Hepatocyte (in vitro differentiated cells): Measurements from ENCODE around the gene TRIM3. TPM values are rescaled to one million over a fixed set of nuclear protein-coding genes. Genes with fewer than 3 reads are reported as not detected.

Source experiments
- DNase-seq: peaks from one replicate; pipeline ENCODE4 v3.0.0-alpha.2; 2016; ENCODE audit warnings: low spot score
- H2AFZ ChIP-seq: fragments of 200-600 bp; sonication (generic); 2 replicates; pipeline ENCODE4 v1.6.0; 2016; ENCODE audit warnings: antibody characterized with exemption, mild to moderate bottlenecking
- H3K27ac ChIP-seq: fragments of 200-600 bp; sonication (generic); 2 replicates; pipeline ENCODE4 v1.5.1; 2016; ENCODE audit warnings: mild to moderate bottlenecking
- H3K27me3 ChIP-seq: fragments of 200-600 bp; sonication (generic); 2 replicates; pipeline ENCODE4 v1.6.1; 2016
- H3K36me3 ChIP-seq: fragments of 200-600 bp; sonication (generic); replicated peaks from 2 replicates; pipeline ENCODE4 v1.5.1; 2016; ENCODE audit warnings: low read depth; ENCODE audit not compliant: insufficient read depth
- H3K4me1 ChIP-seq: fragments of 200-600 bp; sonication (generic); 2 replicates; pipeline ENCODE4 v1.5.1; 2016; ENCODE audit warnings: mild to moderate bottlenecking, moderate library complexity; ENCODE audit not compliant: insufficient read depth
- H3K4me2 ChIP-seq: fragments of 200-600 bp; sonication (generic); 2 replicates; pipeline ENCODE4 v1.6.0; 2016
- H3K4me3 ChIP-seq: fragments of 200-600 bp; sonication (generic); 2 replicates; pipeline ENCODE4 v1.5.1; 2016; ENCODE audit warnings: mild to moderate bottlenecking
- H3K79me2 ChIP-seq: fragments of 200-600 bp; sonication (generic); 2 replicates; pipeline ENCODE4 v1.6.0; 2017; ENCODE audit warnings: mild to moderate bottlenecking
- H3K9me2 ChIP-seq: fragments of 200-600 bp; sonication (generic); replicated peaks from 2 replicates; pipeline ENCODE4 v1.6.0; 2017; ENCODE audit warnings: mild to moderate bottlenecking; ENCODE audit not compliant: insufficient read depth
- H3K9me3 ChIP-seq: fragments of 200-600 bp; sonication (generic); 2 replicates; pipeline ENCODE4 v1.5.1; 2016; ENCODE audit warnings: low read depth, mild to moderate bottlenecking
- H4K20me1 ChIP-seq: fragments of 200-600 bp; sonication (generic); 2 replicates; pipeline ENCODE4 v1.6.0; 2016; ENCODE audit warnings: mild to moderate bottlenecking; ENCODE audit not compliant: insufficient read depth, poor library complexity, severe bottlenecking
- EZH2 ChIP-seq: fragments of 200-600 bp; sonication (generic); IDR thresholded peaks from 2 replicates; pipeline ENCODE4 v1.6.1; 2016; ENCODE audit warnings: antibody characterized with exemption, mild to moderate bottlenecking, borderline replicate concordance
- EZH2phosphoT487 ChIP-seq: fragments of 200-600 bp; sonication (generic); IDR thresholded peaks from one replicate; pipeline ENCODE4 v1.6.1; 2018; ENCODE audit warnings: antibody characterized with exemption, mild to moderate bottlenecking, low read depth, moderate library complexity; ENCODE audit not compliant: unreplicated experiment, severe bottlenecking
- WGBS: methylation state at CpG from one replicate; pipeline ENCODE4 v1.1.6; 2016; ENCODE audit warnings: low lambda C conversion rate; ENCODE audit errors: missing lambda C conversion rate; 5-methylcytosine and 5-hydroxymethylcytosine counted together
- polyA plus RNA-seq: library from polyadenylated mRNA; unstranded; fragments of >200 nt; fragmentation: Nextera tagmentation; extraction: Ambion mirVana; gene quantifications from 2 replicates; pipeline ENCODE4 v1.2.1, GENCODE V29; 2016
- total RNA-seq: library from RNA; depleted of rRNA; stranded (reverse); fragments of >200 nt; gene quantifications from 2 replicates; pipeline ENCODE4 v1.2.3, GENCODE V29; 2014
- TF ChIP-seq, protein P1 (sequence below): fragments of 200-600 bp; sonication (generic); IDR thresholded peaks from 2 replicates; pipeline ENCODE4 v1.5.1; 2016; ENCODE audit warnings: antibody characterized with exemption, mild to moderate bottlenecking; ENCODE audit not compliant: poor library complexity

Gene TRIM3
- total and polyA plus RNA-seq, 2 experiments from 2014 or later: 26.2 to 35.5 TPM

DNA sequence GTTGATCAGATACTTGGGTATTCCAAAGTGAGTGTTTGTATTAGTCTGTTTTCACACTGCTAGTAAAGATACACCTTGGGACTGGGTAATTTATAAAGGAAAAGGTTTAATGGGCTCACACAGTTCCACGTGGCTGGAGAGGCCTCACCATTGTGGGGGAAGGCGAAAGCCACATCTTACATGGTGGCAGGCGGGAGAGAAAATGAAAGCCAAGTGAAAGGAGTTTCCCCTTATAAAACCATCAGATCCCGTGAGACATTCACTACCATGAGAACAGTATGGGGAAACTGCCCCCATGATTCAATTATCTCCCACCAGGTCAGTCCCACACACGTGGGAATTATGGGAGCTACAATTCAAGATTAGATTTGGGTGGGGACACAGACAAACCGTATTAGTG, 14.6 kb upstream of the TRIM3 start:
- H3K9me2 ChIP-seq: no peaks in the 10 kb centered on the region
- H3K27ac ChIP-seq: peak overlapping the region; percentile 79
- TF ChIP-seq EZH2phosphoT487 (no peak), EZH2 (no peak)
- TF ChIP-seq, protein P1, sequence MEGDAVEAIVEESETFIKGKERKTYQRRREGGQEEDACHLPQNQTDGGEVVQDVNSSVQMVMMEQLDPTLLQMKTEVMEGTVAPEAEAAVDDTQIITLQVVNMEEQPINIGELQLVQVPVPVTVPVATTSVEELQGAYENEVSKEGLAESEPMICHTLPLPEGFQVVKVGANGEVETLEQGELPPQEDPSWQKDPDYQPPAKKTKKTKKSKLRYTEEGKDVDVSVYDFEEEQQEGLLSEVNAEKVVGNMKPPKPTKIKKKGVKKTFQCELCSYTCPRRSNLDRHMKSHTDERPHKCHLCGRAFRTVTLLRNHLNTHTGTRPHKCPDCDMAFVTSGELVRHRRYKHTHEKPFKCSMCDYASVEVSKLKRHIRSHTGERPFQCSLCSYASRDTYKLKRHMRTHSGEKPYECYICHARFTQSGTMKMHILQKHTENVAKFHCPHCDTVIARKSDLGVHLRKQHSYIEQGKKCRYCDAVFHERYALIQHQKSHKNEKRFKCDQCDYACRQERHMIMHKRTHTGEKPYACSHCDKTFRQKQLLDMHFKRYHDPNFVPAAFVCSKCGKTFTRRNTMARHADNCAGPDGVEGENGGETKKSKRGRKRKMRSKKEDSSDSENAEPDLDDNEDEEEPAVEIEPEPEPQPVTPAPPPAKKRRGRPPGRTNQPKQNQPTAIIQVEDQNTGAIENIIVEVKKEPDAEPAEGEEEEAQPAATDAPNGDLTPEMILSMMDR: no peak
- no peaks in the 10 kb centered on the region for H3K9me3 ChIP-seq
- no peak overlapping the region for H3K4me3 ChIP-seq
- peaks cover 30% of the 10 kb centered on the region for H3K4me1 ChIP-seq
- WGBS: 90% methylated on average over 6 of the region's 6 CpGs
- no peak for DNase-seq
- H3K27me3 ChIP-seq: no peaks in the 10 kb centered on the region
- no peaks in the 10 kb centered on the region for H3K36me3 ChIP-seq
- peaks cover 2% of the 10 kb centered on the region for H4K20me1 ChIP-seq
- H2AFZ ChIP-seq: no peak overlapping the region
- H3K79me2 ChIP-seq: peaks cover 13% of the 10 kb centered on the region
- peak overlapping the region; percentile 68 for H3K4me2 ChIP-seq

DNA sequence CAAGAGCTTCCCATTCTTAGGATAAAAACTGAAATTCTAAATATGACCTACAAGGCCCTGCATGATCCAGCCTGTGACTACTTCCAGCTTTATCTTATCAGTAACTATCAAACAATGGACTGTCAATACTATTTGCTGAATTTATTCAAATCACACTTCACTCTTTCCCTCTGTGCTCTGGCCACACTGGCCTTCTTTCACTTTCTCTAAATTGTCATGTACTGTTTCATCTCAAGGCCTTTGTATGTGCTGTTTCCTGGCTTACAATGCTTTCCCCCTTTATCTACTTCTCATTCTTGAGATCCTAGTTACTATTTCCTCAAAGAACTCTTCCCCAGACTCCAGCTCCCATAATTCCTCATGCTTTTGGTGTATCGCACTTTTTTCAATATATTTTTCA, 13.2 kb upstream of the TRIM3 start:
- Histone ChIP-seq H3K4me2 (no peak overlapping the region), H3K27me3 (no peaks in the 10 kb centered on the region), H3K9me2 (no peaks in the 10 kb centered on the region), H3K9me3 (no peaks in the 10 kb centered on the region), H3K4me3 (no peak overlapping the region), H4K20me1 (peaks cover 3% of the 10 kb centered on the region), H3K79me2 (peaks cover 25% of the 10 kb centered on the region), H2AFZ (no peak overlapping the region), H3K36me3 (no peaks in the 10 kb centered on the region), H3K27ac (peak overlapping the region; percentile 20), H3K4me1 (peaks cover 35% of the 10 kb centered on the region)
- 86% methylated on average over 1 of the region's 1 CpG for WGBS
- DNase-seq: no peak
- no peak for TF ChIP-seq EZH2phosphoT487
- TF ChIP-seq, protein P1: no peak
- TF ChIP-seq EZH2: no peak

DNA sequence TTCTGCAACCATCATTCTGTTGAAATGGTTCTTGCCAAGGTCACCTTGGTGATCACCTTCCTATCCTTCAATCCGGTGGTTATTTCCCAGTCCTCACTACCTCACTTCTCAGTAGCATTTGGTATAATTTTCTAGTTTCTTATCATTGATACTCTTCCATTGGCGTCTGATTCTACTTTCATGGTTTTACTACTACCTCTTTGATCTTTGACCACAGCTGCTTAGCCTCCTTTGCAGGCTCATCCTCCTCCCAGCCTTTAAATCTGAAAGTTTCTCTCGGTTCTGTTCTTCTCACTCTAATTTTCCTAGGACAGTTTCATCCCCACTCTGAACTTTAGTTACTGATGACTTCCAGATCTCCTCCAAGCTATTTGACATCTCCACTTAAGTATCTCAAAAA, 12.5 kb upstream of the TRIM3 start:
- TF ChIP-seq EZH2phosphoT487: no peak
- no peak for TF ChIP-seq EZH2
- TF ChIP-seq, protein P1: no peak
- 72% methylated on average over 3 of the region's 3 CpGs for WGBS
- H3K9me2 ChIP-seq: no peaks in the 10 kb centered on the region
- no peak overlapping the region for H2AFZ ChIP-seq
- H3K27me3 ChIP-seq: no peaks in the 10 kb centered on the region
- H3K36me3 ChIP-seq: no peaks in the 10 kb centered on the region
- H4K20me1 ChIP-seq: peaks cover 3% of the 10 kb centered on the region
- peak overlapping the region; percentile 20 for H3K27ac ChIP-seq
- no peak for DNase-seq
- peaks cover 35% of the 10 kb centered on the region for H3K4me1 ChIP-seq
- peaks cover 27% of the 10 kb centered on the region for H3K79me2 ChIP-seq
- no peaks in the 10 kb centered on the region for H3K9me3 ChIP-seq
- no peak overlapping the region for H3K4me2 ChIP-seq
- no peak overlapping the region for H3K4me3 ChIP-seq

DNA sequence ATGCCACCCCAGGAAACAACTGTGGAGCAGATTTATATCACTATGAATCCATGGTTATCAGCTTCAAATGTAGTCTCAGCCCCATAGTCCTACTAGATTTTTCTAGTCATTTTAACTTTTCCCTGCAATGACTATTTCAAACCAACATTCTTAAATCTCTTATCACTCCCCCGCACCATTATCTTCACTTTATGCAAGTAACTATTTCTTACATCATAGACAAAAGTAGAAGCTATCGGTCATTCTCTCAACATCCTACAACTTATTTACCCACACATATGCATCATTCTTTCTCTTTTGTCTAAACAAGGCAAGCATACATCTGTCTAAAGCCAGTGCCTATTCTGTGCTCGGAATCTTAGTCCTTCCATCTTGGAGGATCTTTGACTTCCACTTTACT, 11.9 kb upstream of the TRIM3 start:
- Histone ChIP-seq H2AFZ (no peak overlapping the region), H4K20me1 (peaks cover 3% of the 10 kb centered on the region), H3K9me2 (no peaks in the 10 kb centered on the region), H3K4me2 (no peak overlapping the region), H3K9me3 (no peaks in the 10 kb centered on the region), H3K4me3 (no peak overlapping the region), H3K27ac (no peak overlapping the region), H3K79me2 (peaks cover 30% of the 10 kb centered on the region), H3K27me3 (no peaks in the 10 kb centered on the region), H3K36me3 (no peaks in the 10 kb centered on the region), H3K4me1 (peaks cover 35% of the 10 kb centered on the region)
- no peak for TF ChIP-seq EZH2
- TF ChIP-seq EZH2phosphoT487: no peak
- TF ChIP-seq, protein P1: no peak
- 90% methylated on average over 3 of the region's 3 CpGs for WGBS
- no peak for DNase-seq
